ENCODE results near the gene FHDC1.

The FHDC1 gene

GRCh38 chr4:152954741-152955140 is 18.6 kb downstream of the FHDC1 start:
- in situ Hi-C loops (cut with MboI; ENCODE audit: low pct_unique_long_range_greater_than_20kb, low sequenced_read_pairs): no loop called here
- DNase-seq: no peak

GRCh38 chr4:152956147-152956546 is 20.0 kb downstream of the FHDC1 start:
- no peak for DNase-seq
- in situ Hi-C loops (cut with MboI; ENCODE audit: low pct_unique_long_range_greater_than_20kb, low sequenced_read_pairs): no loop called here

- no peak for DNase-seq
- in situ Hi-C loops (cut with MboI; ENCODE audit: low pct_unique_long_range_greater_than_20kb, low sequenced_read_pairs): no loop called here
Measured at GRCh38 chr4:152956650-152957436, 20.7 kb downstream of the FHDC1 start.

- DNase-seq: no peak
- in situ Hi-C loops (cut with MboI; ENCODE audit: low pct_unique_long_range_greater_than_20kb, low sequenced_read_pairs): no loop called here
Measured at GRCh38 chr4:152957437-152958171, 21.5 kb downstream of the FHDC1 start.

- no peak for DNase-seq
- in situ Hi-C loops (cut with MboI; ENCODE audit: low pct_unique_long_range_greater_than_20kb, low sequenced_read_pairs): no loop called here
Measured at GRCh38 chr4:152959080-152959479, 23.0 kb downstream of the FHDC1 start.

- in situ Hi-C loops (cut with MboI; ENCODE audit: low pct_unique_long_range_greater_than_20kb, low sequenced_read_pairs): no loop called here
Measured at GRCh38 chr4:152960082-152960481, 24.0 kb downstream of the FHDC1 start.

GRCh38 chr4:152961014-152961772 is 25.1 kb downstream of the FHDC1 start:
- in situ Hi-C loops (cut with MboI; ENCODE audit: low pct_unique_long_range_greater_than_20kb, low sequenced_read_pairs): no loop called here

More at GRCh38 chr4:152960082-152960481, 24.0 kb downstream of the FHDC1 start:
- no peak for DNase-seq

GRCh38 chr4:152961773-152962115 is 25.6 kb downstream of the FHDC1 start:
- in situ Hi-C loops (cut with MboI; ENCODE audit: low pct_unique_long_range_greater_than_20kb, low sequenced_read_pairs): no loop called here
- DNase-seq: no peak

More at GRCh38 chr4:152961014-152961772, 25.1 kb downstream of the FHDC1 start:
- DNase-seq: no peak

- in situ Hi-C loops (cut with MboI; ENCODE audit: low pct_unique_long_range_greater_than_20kb, low sequenced_read_pairs): no loop called here
Measured at GRCh38 chr4:152962150-152962549, 26.0 kb downstream of the FHDC1 start.

GRCh38 chr4:152964335-152964734 is 28.2 kb downstream of the FHDC1 start:
- in situ Hi-C loops (cut with MboI; ENCODE audit: low pct_unique_long_range_greater_than_20kb, low sequenced_read_pairs): no loop called here
- no peak for DNase-seq

More at GRCh38 chr4:152962150-152962549, 26.0 kb downstream of the FHDC1 start:
- no peak for DNase-seq

GRCh38 chr4:152965611-152966010 is 29.5 kb downstream of the FHDC1 start:
- DNase-seq: no peak
- in situ Hi-C loops (cut with MboI; ENCODE audit: low pct_unique_long_range_greater_than_20kb, low sequenced_read_pairs): no loop called here

GRCh38 chr4:152967907-152968306 is 31.8 kb downstream of the FHDC1 start:
- in situ Hi-C loops (cut with MboI; ENCODE audit: low pct_unique_long_range_greater_than_20kb, low sequenced_read_pairs): no loop called here
- DNase-seq: no peak

GRCh38 chr4:152968806-152969394 is 32.8 kb downstream of the FHDC1 start:
- no peak for DNase-seq
- in situ Hi-C loops (cut with MboI; ENCODE audit: low pct_unique_long_range_greater_than_20kb, low sequenced_read_pairs): no loop called here

GRCh38 chr4:152970102-152970820 is 34.1 kb downstream of the FHDC1 start:
- in situ Hi-C loops (cut with MboI; ENCODE audit: low pct_unique_long_range_greater_than_20kb, low sequenced_read_pairs): no loop called here
- no peak for DNase-seq

- in situ Hi-C loops (cut with MboI; ENCODE audit: low pct_unique_long_range_greater_than_20kb, low sequenced_read_pairs): no loop called here
- no peak for DNase-seq
Measured at GRCh38 chr4:152971053-152971452, 34.9 kb downstream of the FHDC1 start.

- DNase-seq: no peak
- in situ Hi-C loops (cut with MboI; ENCODE audit: low pct_unique_long_range_greater_than_20kb, low sequenced_read_pairs): no loop called here
Measured at GRCh38 chr4:152972821-152973628, 36.9 kb downstream of the FHDC1 start.

GRCh38 chr4:152973629-152974467 is 37.7 kb downstream of the FHDC1 start:
- in situ Hi-C loops (cut with MboI; ENCODE audit: low pct_unique_long_range_greater_than_20kb, low sequenced_read_pairs): no loop called here
- DNase-seq: no peak

Measured in KBM-7 (cell line).